Activated CD8-positive, alpha-beta memory T cell treated with anti-CD3 and anti-CD28 coated beads, Interleukin-2, amount 50 U/mL, for 24 hours (primary cell): ENCODE results near the gene TAS1R3.
"Not testable (repeated sequence)": the region's sequence is repeated elsewhere in the genome, so short reads cannot be mapped to it uniquely, and the experiment has no call there.

Experiments used
- DNase-seq: peaks from one replicate; pipeline ENCODE4 v3.0.0-alpha.2; 2020; ENCODE audit errors: extremely low read depth

Gene TAS1R3

GRCh38 chr1:1354271-1355247 is 23.5 kb downstream of the TAS1R3 start:
- DNase-seq: no peak

GRCh38 chr1:1355416-1355815 is 24.3 kb downstream of the TAS1R3 start:
- no peak for DNase-seq

- DNase-seq: no peak
Observed at GRCh38 chr1:1356166-1356795, 25.2 kb downstream of the TAS1R3 start.

GRCh38 chr1:1356796-1357401 is 25.8 kb downstream of the TAS1R3 start:
- DNase-seq: no peak

GRCh38 chr1:1357871-1358432 is 26.9 kb downstream of the TAS1R3 start:
- no peak for DNase-seq

- DNase-seq: no peak
Observed at GRCh38 chr1:1358433-1359271, 27.6 kb downstream of the TAS1R3 start, which contains the start of gene MXRA8. Gene MXRA8 (minus strand): TSS chr1:1358555. CDS start chr1:1358504, 51 bp downstream.

GRCh38 chr1:1359308-1359663 is 28.2 kb downstream of the TAS1R3 start:
- no peak for DNase-seq

GRCh38 chr1:1359664-1360468 is 28.8 kb downstream of the TAS1R3 start:
- no peak for DNase-seq

- DNase-seq: no peak
Observed at GRCh38 chr1:1360506-1361169, 29.6 kb downstream of the TAS1R3 start.

- DNase-seq: no peak
Observed at GRCh38 chr1:1361233-1361981, 30.3 kb downstream of the TAS1R3 start.

GRCh38 chr1:1361982-1362423 is 30.9 kb downstream of the TAS1R3 start:
- DNase-seq: no peak

GRCh38 chr1:1364266-1364665 is 33.2 kb downstream of the TAS1R3 start:
- no peak for DNase-seq

- no peak for DNase-seq
Observed at GRCh38 chr1:1365875-1366698, 35.0 kb downstream of the TAS1R3 start.

GRCh38 chr1:1366699-1367066 is 35.6 kb downstream of the TAS1R3 start:
- no peak for DNase-seq

GRCh38 chr1:1367315-1367714 is 36.2 kb downstream of the TAS1R3 start:
- no peak for DNase-seq

- not testable (repeated sequence) for DNase-seq
Observed at GRCh38 chr1:1370094-1370493, 39.0 kb downstream of the TAS1R3 start.

GRCh38 chr1:1370771-1371300 is 39.8 kb downstream of the TAS1R3 start:
- no peak for DNase-seq

- no peak for DNase-seq
Observed at GRCh38 chr1:1371364-1371745, 40.3 kb downstream of the TAS1R3 start.
